GM18868 (cell line): Measurements from ENCODE around the gene ZNF354B.
"Not testable (repeated sequence)": the region's sequence is repeated elsewhere in the genome, so short reads cannot be mapped to it uniquely, and the experiment has no call there.

Source experiments
- ATAC-seq: cut with Tn5 transposase; IDR thresholded peaks from one replicate; pipeline ENCODE4 v1.9.1; 2021; ENCODE audit warnings: mild to moderate bottlenecking, moderate library complexity; ENCODE audit not compliant: unreplicated experiment

The ZNF354B gene

GRCh38 chr5:178859625-178860521, at the start of gene ZNF354B:
TSS of gene ZNF354B (plus strand) at chr5:178859953. CDS start at chr5:178861048, 1,095 bp downstream.
- peak; percentile 99 for ATAC-seq

GRCh38 chr5:178817506-178817905, 42.2 kb upstream of the ZNF354B start:
- ATAC-seq = no peak

GRCh38 chr5:178818094-178818493, 41.7 kb upstream of the ZNF354B start:
- ATAC-seq = no peak

- ATAC-seq = no peak
These were observed 39.8 kb upstream of the ZNF354B start for GRCh38 chr5:178820001-178820400.

- ATAC-seq = no peak
These were observed 34.3 kb upstream of the ZNF354B start for GRCh38 chr5:178825444-178825843.

GRCh38 chr5:178826216-178826615, 33.5 kb upstream of the ZNF354B start:
- ATAC-seq = no peak

- ATAC-seq = no peak
These were observed 32.1 kb upstream of the ZNF354B start for GRCh38 chr5:178827636-178828035.

- no peak for ATAC-seq
These were observed 28.7 kb upstream of the ZNF354B start for GRCh38 chr5:178831049-178831448.

GRCh38 chr5:178832618-178833201, 27.0 kb upstream of the ZNF354B start:
- ATAC-seq = no peak

GRCh38 chr5:178836628-178837027, 23.1 kb upstream of the ZNF354B start:
- ATAC-seq = no peak

- ATAC-seq = not testable (repeated sequence)
These were observed 20.9 kb upstream of the ZNF354B start for GRCh38 chr5:178838695-178839318.

- no peak for ATAC-seq
These were observed 20.4 kb upstream of the ZNF354B start for GRCh38 chr5:178839319-178839704.

- ATAC-seq = not testable (repeated sequence)
These were observed 19.4 kb upstream of the ZNF354B start for GRCh38 chr5:178840399-178840798.

- no peak for ATAC-seq
These were observed 10.4 kb upstream of the ZNF354B start for GRCh38 chr5:178849316-178849715.

GRCh38 chr5:178851951-178852350, 7.8 kb upstream of the ZNF354B start:
- no peak for ATAC-seq

- ATAC-seq = no peak
These were observed 5.5 kb upstream of the ZNF354B start for GRCh38 chr5:178854284-178854683.

GRCh38 chr5:178860615-178861014, 862 bp downstream of the ZNF354B start:
- ATAC-seq = not testable (repeated sequence)

GRCh38 chr5:178861627-178862026, 1.9 kb downstream of the ZNF354B start:
- no peak for ATAC-seq

- ATAC-seq = peak; percentile 60
These were observed 7.2 kb downstream of the ZNF354B start for GRCh38 chr5:178866946-178867345.

GRCh38 chr5:178869577-178869976, 9.8 kb downstream of the ZNF354B start:
- no peak for ATAC-seq

- ATAC-seq = no peak
These were observed 10.7 kb downstream of the ZNF354B start for GRCh38 chr5:178870411-178870810.

GRCh38 chr5:178872302-178872701, 12.5 kb downstream of the ZNF354B start:
- no peak for ATAC-seq
